ENCODE data around the gene ATP6V1C2.

DNA sequence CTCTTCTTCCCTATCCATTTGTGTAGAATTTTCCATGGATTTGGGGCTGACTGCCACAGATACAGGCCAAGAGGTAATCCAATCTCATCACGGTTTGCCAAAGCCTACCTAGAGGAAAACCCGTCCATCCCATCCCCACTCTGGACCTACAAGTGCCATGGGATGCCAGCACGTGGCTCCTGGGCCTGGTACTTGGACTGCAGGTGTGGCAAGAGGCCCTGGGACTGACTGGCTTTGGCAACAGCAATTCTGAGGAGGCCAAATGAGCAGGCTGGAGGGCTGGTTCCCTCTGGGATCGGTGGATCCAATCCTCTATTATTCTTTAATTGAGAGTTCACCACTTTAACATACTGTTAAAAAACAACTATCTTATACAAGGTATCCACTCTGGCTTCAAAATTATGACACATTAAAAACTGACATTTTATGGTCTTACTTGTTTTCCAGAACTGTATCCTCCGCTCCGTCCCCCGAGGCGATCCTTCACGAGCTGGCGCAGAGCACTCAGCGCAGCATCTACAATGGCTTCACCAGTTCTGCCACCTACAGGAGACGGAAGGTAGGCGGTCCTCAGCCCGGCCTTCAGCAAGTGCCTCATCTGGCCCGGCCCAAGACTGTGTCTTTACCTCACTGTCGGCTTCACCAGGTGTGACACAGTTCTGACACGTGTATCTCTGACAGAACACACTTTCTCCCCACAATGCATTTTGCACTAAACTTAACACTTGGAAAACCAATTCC lies 71.4 kb downstream of the ATP6V1C2 start:
- TF ChIP-seq EZH2phosphoT487 (IDR thresholded peaks at IDR 0.05) (no peak), EZH2 (IDR thresholded peaks at IDR 0.05) (no peak)
- TF ChIP-seq, protein P1, sequence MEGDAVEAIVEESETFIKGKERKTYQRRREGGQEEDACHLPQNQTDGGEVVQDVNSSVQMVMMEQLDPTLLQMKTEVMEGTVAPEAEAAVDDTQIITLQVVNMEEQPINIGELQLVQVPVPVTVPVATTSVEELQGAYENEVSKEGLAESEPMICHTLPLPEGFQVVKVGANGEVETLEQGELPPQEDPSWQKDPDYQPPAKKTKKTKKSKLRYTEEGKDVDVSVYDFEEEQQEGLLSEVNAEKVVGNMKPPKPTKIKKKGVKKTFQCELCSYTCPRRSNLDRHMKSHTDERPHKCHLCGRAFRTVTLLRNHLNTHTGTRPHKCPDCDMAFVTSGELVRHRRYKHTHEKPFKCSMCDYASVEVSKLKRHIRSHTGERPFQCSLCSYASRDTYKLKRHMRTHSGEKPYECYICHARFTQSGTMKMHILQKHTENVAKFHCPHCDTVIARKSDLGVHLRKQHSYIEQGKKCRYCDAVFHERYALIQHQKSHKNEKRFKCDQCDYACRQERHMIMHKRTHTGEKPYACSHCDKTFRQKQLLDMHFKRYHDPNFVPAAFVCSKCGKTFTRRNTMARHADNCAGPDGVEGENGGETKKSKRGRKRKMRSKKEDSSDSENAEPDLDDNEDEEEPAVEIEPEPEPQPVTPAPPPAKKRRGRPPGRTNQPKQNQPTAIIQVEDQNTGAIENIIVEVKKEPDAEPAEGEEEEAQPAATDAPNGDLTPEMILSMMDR (IDR thresholded peaks at IDR 0.05): peak; percentile 28

All from neural progenitor cell (in vitro differentiated cells).